HCT116 (cell line): ENCODE results near the gene ZNF579. TPM values are rescaled to one million over a fixed set of nuclear protein-coding genes. Genes with fewer than 3 reads are reported as not detected.

Experiments
- ATAC-seq: fragments of 200-7000 bp; cut with Tn5 transposase; 2 replicates; pipeline ENCODE4 v1.9.1; 2020; ENCODE audit warnings: mild to moderate bottlenecking, moderate library complexity
- BruUV-seq: library from RNA; stranded (reverse); fragments of 400-500 nt; replicated peaks from 2 replicates; lab custom pipeline; 2021; lab: Mats Ljungman, UMichigan
- CTCF ChIA-PET: fragments of 300-600 bp; sonication (Branson Sonifier 250); formaldehyde crosslinking; loops from one replicate; lab custom pipeline; 2021; ENCODE audit warnings: antibody characterized with exemption; lab: Charles Lee
- POLR2A ChIA-PET: fragments of 300-600, 350-600 bp; sonication (Branson Sonifier 250); formaldehyde crosslinking; loops from one replicate; lab custom pipeline; 2021; ENCODE audit warnings: antibody characterized with exemption; lab: Charles Lee
- RAD21 ChIA-PET, 2 experiments: fragments of 300-600 bp; sonication (Branson Sonifier 250); formaldehyde crosslinking; loops; one replicate each; lab custom pipeline; 2023; ENCODE audit warnings: low total read pairs in 2 of 2; ENCODE audit not compliant: uncharacterized antibody in 2 of 2, unreplicated experiment in 2 of 2, low non-redundant PET in 1 of 2; lab: Charles Lee
- DNase-seq: peaks from one replicate; pipeline ENCODE4 v3.0.0-alpha.2; 2010; ENCODE audit warnings: low read depth, low spot score
- H2AFZ ChIP-seq: fragments of 200-600 bp; shearing (Covaris generic), sonication (generic); 2 replicates; pipeline ENCODE4 v1.6.1; 2017; ENCODE audit warnings: low read depth, mixed run types, mixed read lengths, antibody characterized with exemption, low read length; ENCODE audit not compliant: poor library complexity, severe bottlenecking
- H3K27ac ChIP-seq: 2 replicates; pipeline ENCODE4 v1.5.1; 2012; ENCODE audit warnings: low read depth, low read length
- H3K27me3 ChIP-seq: fragments of 200-600 bp; sonication (generic); 2 replicates; pipeline ENCODE4 v1.6.1; 2016; ENCODE audit warnings: mixed run types, low read length, mixed read lengths; ENCODE audit not compliant: insufficient read depth
- H3K36me3 ChIP-seq, 2 experiments: fragments of 200-500 bp in 1 of 2; fragments of 200-600 bp in 1 of 2; sonication (Bioruptor generic) in 1 of 2; sonication (generic) in 1 of 2; 2 replicates each; pipeline versions ENCODE4 v1.5.1 to v1.6.1; 2014 to 2016; ENCODE audit warnings: low read length in 2 of 2, inconsistent platforms in 1 of 2, mixed read lengths in 1 of 2, mixed run types in 1 of 2; ENCODE audit not compliant: insufficient read depth in 2 of 2, control insufficient read depth in 1 of 2
- H3K4me1 ChIP-seq, 2 experiments: fragments of 200-600 bp in 1 of 2; sonication (generic) in 1 of 2; 2 replicates each; pipeline versions ENCODE4 v1.5.1 to v1.6.1; 2012 to 2017; ENCODE audit warnings: low read length in 2 of 2, inconsistent platforms in 1 of 2, mild to moderate bottlenecking in 1 of 2, mixed read lengths in 1 of 2, mixed run types in 1 of 2, moderate library complexity in 1 of 2; ENCODE audit not compliant: insufficient read depth in 2 of 2, control insufficient read depth in 1 of 2
- H3K4me2 ChIP-seq: fragments of 200-600 bp; sonication (generic); 2 replicates; pipeline ENCODE4 v1.6.1; 2017; ENCODE audit warnings: mixed run types, low read length, mixed read lengths
- H3K4me3 ChIP-seq, 2 experiments: fragments of 200-600 bp in 1 of 2; sonication (generic) in 1 of 2; replicated peaks in 1 of 2; 2 replicates each; pipeline ENCODE4 v1.5.1; 2011 to 2016; ENCODE audit warnings: low read length in 2 of 2, control low read depth in 1 of 2, low read depth in 1 of 2, mild to moderate bottlenecking in 1 of 2, mixed read lengths in 1 of 2, mixed run types in 1 of 2
- H3K79me2 ChIP-seq: fragments of 200-600 bp; sonication (generic); 2 replicates; pipeline ENCODE4 v1.6.1; 2017; ENCODE audit warnings: mild to moderate bottlenecking, mixed run types, low read length, moderate library complexity, mixed read lengths; ENCODE audit not compliant: insufficient read depth
- H3K9ac ChIP-seq: fragments of 200-600 bp; sonication (generic); 2 replicates; pipeline ENCODE4 v1.6.1; 2016; ENCODE audit warnings: low read length, mixed read lengths
- H3K9me2 ChIP-seq: fragments of 200-600 bp; sonication (generic), shearing (Covaris generic); 2 replicates; pipeline ENCODE4 v1.6.1; 2017; ENCODE audit warnings: mixed run types, mild to moderate bottlenecking, moderate library complexity; ENCODE audit not compliant: insufficient read depth
- H3K9me3 ChIP-seq, 2 experiments: fragments of 200-500 bp in 1 of 2; fragments of 200-600 bp in 1 of 2; sonication (Bioruptor generic) in 1 of 2; sonication (generic) in 1 of 2; 2 replicates each; pipeline ENCODE4 v1.6.1; 2014 to 2017; ENCODE audit warnings: low read length in 2 of 2, mixed read lengths in 2 of 2, inconsistent platforms in 1 of 2, low read depth in 1 of 2, mild to moderate bottlenecking in 1 of 2, mixed run types in 1 of 2, moderate library complexity in 1 of 2; ENCODE audit not compliant: control insufficient read depth in 1 of 2, insufficient read depth in 1 of 2
- H4K20me1 ChIP-seq: fragments of 200-600 bp; sonication (generic), shearing (Covaris generic); 2 replicates; pipeline ENCODE4 v1.6.1; 2017; ENCODE audit warnings: mixed run types, mild to moderate bottlenecking, moderate library complexity; ENCODE audit not compliant: insufficient read depth
- CEBPB ChIP-seq: IDR thresholded peaks from 2 replicates; pipeline ENCODE4 v1.6.1; 2012; ENCODE audit warnings: low read depth
- ELF1 ChIP-seq: IDR thresholded peaks from 2 replicates; pipeline ENCODE4 v1.6.1; 2012; ENCODE audit warnings: low read depth, borderline replicate concordance
- EZH2 ChIP-seq: fragments of 200-600 bp; sonication (generic); IDR thresholded peaks from 2 replicates; pipeline ENCODE4 v1.6.1; 2017; ENCODE audit warnings: antibody characterized with exemption, mixed run types
- JUND ChIP-seq: IDR thresholded peaks from 2 replicates; pipeline ENCODE4 v1.6.1; 2012
- POLR2A ChIP-seq: IDR thresholded peaks from 2 replicates; pipeline ENCODE4 v1.7.0; 2011; ENCODE audit warnings: borderline replicate concordance; ENCODE audit not compliant: insufficient read depth, insufficient read length; ENCODE audit errors: extremely low read depth
- POLR2AphosphoS5 ChIP-seq: IDR thresholded peaks from 2 replicates; pipeline ENCODE4 v1.6.1; 2011; ENCODE audit warnings: mild to moderate bottlenecking, low read depth, low read length, moderate library complexity
- RAD21 ChIP-seq: IDR thresholded peaks from 2 replicates; pipeline ENCODE4 v1.6.1; 2012; ENCODE audit warnings: low read depth, mild to moderate bottlenecking
- SIN3A ChIP-seq: IDR thresholded peaks from 2 replicates; pipeline ENCODE4 v1.6.1; 2012; ENCODE audit warnings: low read depth
- YY1 ChIP-seq: IDR thresholded peaks from 2 replicates; pipeline ENCODE4 v1.6.1; 2011; ENCODE audit warnings: low read length, low read depth, moderate library complexity, mild to moderate bottlenecking; ENCODE audit not compliant: insufficient replicate concordance; ENCODE audit errors: extremely low read depth
- ZFX ChIP-seq: fragments of 450-650 bp; IDR thresholded peaks from 2 replicates; pipeline ENCODE4 v1.6.1; 2017
- intact Hi-C: fragments of 100-400 bp; cut with micrococcal nuclease; formaldehyde crosslinking; loops from 2 replicates; pipeline ENCODE4 v1.10.0; 2022
- total RNA-seq: library from RNA; stranded (reverse); gene quantifications from one replicate; pipeline ENCODE4 v1.2.1, GENCODE V29; 2021; ENCODE audit not compliant: unreplicated experiment
- TF ChIP-seq, protein P1 (sequence below), 3 experiments: fragments of 200-600 bp in 1 of 3; sonication (generic) in 1 of 3; IDR thresholded peaks in 2 of 3; conservative IDR thresholded peaks in 1 of 3; 2 replicates each; pipeline ENCODE4 v1.5.1; 2012 to 2017; ENCODE audit warnings: low read depth in 2 of 3, low read length in 2 of 3, antibody characterized with exemption in 1 of 3, borderline replicate concordance in 1 of 3, control low read depth in 1 of 3, mild to moderate bottlenecking in 1 of 3, mixed read lengths in 1 of 3, mixed run types in 1 of 3, moderate library complexity in 1 of 3; ENCODE audit not compliant: insufficient read depth in 1 of 3
- TF ChIP-seq, protein P2 (sequence below): IDR thresholded peaks from 2 replicates; pipeline ENCODE4 v1.6.1; 2012; ENCODE audit warnings: low read depth
- TF ChIP-seq, protein P3 (sequence below): IDR thresholded peaks from 2 replicates; pipeline ENCODE4 v1.6.1; 2012
- TF ChIP-seq, protein P4 (sequence below): IDR thresholded peaks from 2 replicates; pipeline ENCODE4 v1.6.1; 2012

ZNF579 gene
- total RNA-seq, 1 experiment from 2014 or later, result 24.1 TPM

DNA sequence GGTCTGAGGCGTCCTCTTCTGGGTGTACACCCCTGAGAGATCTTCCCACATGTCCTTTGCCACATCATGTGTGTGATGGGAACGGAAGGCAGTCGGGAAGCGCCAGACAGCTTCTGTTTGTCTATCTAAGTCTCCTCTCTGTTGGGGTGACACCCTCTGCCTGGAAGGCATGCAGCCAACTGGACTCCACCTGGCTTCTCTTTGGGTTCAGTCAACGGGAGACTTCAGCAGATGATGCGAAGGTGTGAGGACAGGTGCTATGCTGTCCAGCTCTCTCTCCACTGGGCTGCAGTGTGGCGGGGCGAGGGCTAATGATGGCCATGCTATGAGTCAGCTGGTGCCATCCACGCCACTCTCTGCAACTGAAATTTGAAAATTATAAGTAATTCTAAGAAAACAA lies 21.0 kb downstream of the ZNF579 start:
- intact Hi-C loops, result no loop called here
- no peak overlapping the region for H2AFZ ChIP-seq
- H3K79me2 ChIP-seq, result no peaks in the 10 kb centered on the region
- H3K9me2 ChIP-seq, result no peaks in the 10 kb centered on the region
- DNase-seq (no peak), ATAC-seq (no peak)
- H3K4me2 ChIP-seq, result no peak overlapping the region
- no peaks in the 10 kb centered on the region for H4K20me1 ChIP-seq
- peaks cover 0 to 5% of the 10 kb centered on the region in 2 experiments; a peak in 1 of 4 replicates for H3K9me3 ChIP-seq
- H3K36me3 ChIP-seq, result no peaks in the 10 kb centered on the region
- ChIA-PET CTCF (no interaction called here), RAD21 (no interaction called here), POLR2A (no interaction called here)
- no peak overlapping the region for H3K27ac ChIP-seq
- H3K9ac ChIP-seq, result no peak overlapping the region
- no TSS peak for BruUV-seq
- TF ChIP-seq, protein P1, sequence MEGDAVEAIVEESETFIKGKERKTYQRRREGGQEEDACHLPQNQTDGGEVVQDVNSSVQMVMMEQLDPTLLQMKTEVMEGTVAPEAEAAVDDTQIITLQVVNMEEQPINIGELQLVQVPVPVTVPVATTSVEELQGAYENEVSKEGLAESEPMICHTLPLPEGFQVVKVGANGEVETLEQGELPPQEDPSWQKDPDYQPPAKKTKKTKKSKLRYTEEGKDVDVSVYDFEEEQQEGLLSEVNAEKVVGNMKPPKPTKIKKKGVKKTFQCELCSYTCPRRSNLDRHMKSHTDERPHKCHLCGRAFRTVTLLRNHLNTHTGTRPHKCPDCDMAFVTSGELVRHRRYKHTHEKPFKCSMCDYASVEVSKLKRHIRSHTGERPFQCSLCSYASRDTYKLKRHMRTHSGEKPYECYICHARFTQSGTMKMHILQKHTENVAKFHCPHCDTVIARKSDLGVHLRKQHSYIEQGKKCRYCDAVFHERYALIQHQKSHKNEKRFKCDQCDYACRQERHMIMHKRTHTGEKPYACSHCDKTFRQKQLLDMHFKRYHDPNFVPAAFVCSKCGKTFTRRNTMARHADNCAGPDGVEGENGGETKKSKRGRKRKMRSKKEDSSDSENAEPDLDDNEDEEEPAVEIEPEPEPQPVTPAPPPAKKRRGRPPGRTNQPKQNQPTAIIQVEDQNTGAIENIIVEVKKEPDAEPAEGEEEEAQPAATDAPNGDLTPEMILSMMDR (IDR thresholded peaks at IDR 0.05 in 2 of 3, conservative IDR thresholded peaks at IDR 0.05 in 1 of 3; ENCODE audit: borderline replicate concordance in 1 of 3, insufficient read depth in 1 of 3, low read depth in 2 of 3, low read length in 2 of 3), result no peak
- no peak overlapping the region for H3K4me3 ChIP-seq
- no peaks in the 10 kb centered on the region for H3K27me3 ChIP-seq
- no peaks in the 10 kb centered on the region for H3K4me1 ChIP-seq

DNA sequence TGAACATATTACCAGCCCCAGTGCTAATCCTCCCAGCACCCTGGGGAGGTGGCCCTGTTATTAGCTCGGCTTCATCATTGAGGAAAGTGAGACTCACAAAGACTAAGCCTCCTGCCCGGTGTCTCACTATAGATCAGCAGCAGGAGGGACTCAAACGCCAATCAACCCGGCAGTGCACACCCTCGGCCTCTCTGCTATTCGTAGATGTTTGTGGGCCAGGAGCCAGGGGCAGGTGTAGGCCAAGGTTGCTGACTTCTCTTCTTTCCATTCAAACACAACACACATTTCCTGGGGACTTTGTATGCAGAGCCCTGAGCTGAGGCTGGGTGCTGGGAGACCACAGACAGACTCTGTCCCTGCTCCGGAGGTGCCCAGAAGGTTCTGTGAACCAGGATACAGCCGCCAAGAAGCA lies 25.9 kb downstream of the ZNF579 start:
- Histone ChIP-seq H3K27ac (no peak overlapping the region; the same call in 1 of the 2 replicates), H3K27me3 (no peaks in the 10 kb centered on the region), H2AFZ (no peak overlapping the region), H3K9me3 (no peaks in the 10 kb centered on the region), H3K4me2 (no peak overlapping the region), H3K9me2 (no peaks in the 10 kb centered on the region), H3K9ac (no peak overlapping the region), H3K36me3 (no peaks in the 10 kb centered on the region), H3K4me3 (no peak overlapping the region), H3K79me2 (no peaks in the 10 kb centered on the region), H4K20me1 (no peaks in the 10 kb centered on the region), H3K4me1 (peaks cover 13 to 30% of the 10 kb centered on the region in 2 experiments)
- BruUV-seq, result no TSS peak
- ChIA-PET POLR2A (no interaction called here), RAD21 (no interaction called here), CTCF (no interaction called here)
- intact Hi-C loops, result no loop called here
- TF ChIP-seq ELF1, result no peak
- no peak for TF ChIP-seq ZFX
- no peak for TF ChIP-seq SIN3A
- TF ChIP-seq, protein P2, sequence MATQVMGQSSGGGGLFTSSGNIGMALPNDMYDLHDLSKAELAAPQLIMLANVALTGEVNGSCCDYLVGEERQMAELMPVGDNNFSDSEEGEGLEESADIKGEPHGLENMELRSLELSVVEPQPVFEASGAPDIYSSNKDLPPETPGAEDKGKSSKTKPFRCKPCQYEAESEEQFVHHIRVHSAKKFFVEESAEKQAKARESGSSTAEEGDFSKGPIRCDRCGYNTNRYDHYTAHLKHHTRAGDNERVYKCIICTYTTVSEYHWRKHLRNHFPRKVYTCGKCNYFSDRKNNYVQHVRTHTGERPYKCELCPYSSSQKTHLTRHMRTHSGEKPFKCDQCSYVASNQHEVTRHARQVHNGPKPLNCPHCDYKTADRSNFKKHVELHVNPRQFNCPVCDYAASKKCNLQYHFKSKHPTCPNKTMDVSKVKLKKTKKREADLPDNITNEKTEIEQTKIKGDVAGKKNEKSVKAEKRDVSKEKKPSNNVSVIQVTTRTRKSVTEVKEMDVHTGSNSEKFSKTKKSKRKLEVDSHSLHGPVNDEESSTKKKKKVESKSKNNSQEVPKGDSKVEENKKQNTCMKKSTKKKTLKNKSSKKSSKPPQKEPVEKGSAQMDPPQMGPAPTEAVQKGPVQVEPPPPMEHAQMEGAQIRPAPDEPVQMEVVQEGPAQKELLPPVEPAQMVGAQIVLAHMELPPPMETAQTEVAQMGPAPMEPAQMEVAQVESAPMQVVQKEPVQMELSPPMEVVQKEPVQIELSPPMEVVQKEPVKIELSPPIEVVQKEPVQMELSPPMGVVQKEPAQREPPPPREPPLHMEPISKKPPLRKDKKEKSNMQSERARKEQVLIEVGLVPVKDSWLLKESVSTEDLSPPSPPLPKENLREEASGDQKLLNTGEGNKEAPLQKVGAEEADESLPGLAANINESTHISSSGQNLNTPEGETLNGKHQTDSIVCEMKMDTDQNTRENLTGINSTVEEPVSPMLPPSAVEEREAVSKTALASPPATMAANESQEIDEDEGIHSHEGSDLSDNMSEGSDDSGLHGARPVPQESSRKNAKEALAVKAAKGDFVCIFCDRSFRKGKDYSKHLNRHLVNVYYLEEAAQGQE, result no peak
- no peak for TF ChIP-seq EZH2
- TF ChIP-seq, protein P3, sequence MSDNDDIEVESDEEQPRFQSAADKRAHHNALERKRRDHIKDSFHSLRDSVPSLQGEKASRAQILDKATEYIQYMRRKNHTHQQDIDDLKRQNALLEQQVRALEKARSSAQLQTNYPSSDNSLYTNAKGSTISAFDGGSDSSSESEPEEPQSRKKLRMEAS, result no peak
- TF ChIP-seq YY1, result no peak
- TF ChIP-seq RAD21, result no peak
- TF ChIP-seq POLR2AphosphoS5, result no peak
- TF ChIP-seq POLR2A, result no peak
- TF ChIP-seq, protein P4, sequence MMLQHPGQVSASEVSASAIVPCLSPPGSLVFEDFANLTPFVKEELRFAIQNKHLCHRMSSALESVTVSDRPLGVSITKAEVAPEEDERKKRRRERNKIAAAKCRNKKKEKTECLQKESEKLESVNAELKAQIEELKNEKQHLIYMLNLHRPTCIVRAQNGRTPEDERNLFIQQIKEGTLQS, result no peak
- no peak for TF ChIP-seq CEBPB
- TF ChIP-seq JUND, result no peak
- no peak for DNase-seq
- ATAC-seq, result no peak
